HepG2 (cell line): ENCODE measurements around the gene NDN. TPM values are rescaled to one million over a fixed set of nuclear protein-coding genes. Genes with fewer than 3 reads are reported as not detected.
A peak's percentile ranks its signal among the peaks of the same experiment; 100 is the strongest.

Experiments
- ATAC-seq: fragments of 200-7000 bp; cut with Tn5 transposase; 3 replicates; pipeline ENCODE4 v1.9.1; 2020; ENCODE audit warnings: mild to moderate bottlenecking, moderate library complexity
- BruUV-seq: library from RNA; stranded (reverse); fragments of 400-500 nt; replicated peaks from 2 replicates; lab custom pipeline; 2021; lab: Mats Ljungman, UMichigan
- CTCF ChIA-PET: fragments of 300-600 bp; formaldehyde crosslinking; extraction: SDS; loops from one replicate; lab custom pipeline; 2021; ENCODE audit warnings: low total read pairs, inconsistent platforms, low intra/inter-chr PET ratio; lab: Yijun Ruan, JAX
- POLR2A ChIA-PET: fragments of 350-600 bp; sonication (Branson Sonifier 250); formaldehyde crosslinking; loops from one replicate; lab custom pipeline; 2020; ENCODE audit warnings: antibody characterized with exemption, inconsistent platforms; lab: Yijun Ruan, JAX
- DNase-seq: peaks from one replicate; pipeline ENCODE4 v3.0.0-alpha.2; 2015; ENCODE audit warnings: low spot score
- FAIRE-seq: peaks from 3 replicates; lab custom pipeline; 2011; peaks lifted over from hg19 to GRCh38; lab: Jason Lieb, UNC
- H2AFZ ChIP-seq: one replicate; pipeline ENCODE4 v1.6.1; 2011; ENCODE audit warnings: low read length, inconsistent platforms
- H3K27ac ChIP-seq: fragments of 300-600 bp; 3 replicates; pipeline ENCODE4 v1.8.0; 2011; ENCODE audit warnings: mixed run types, mild to moderate bottlenecking, mixed read lengths, low read length, inconsistent platforms; ENCODE audit not compliant: insufficient read depth; ENCODE audit errors: extremely low read length
- H3K27me3 ChIP-seq, 2 experiments: fragments of 200-600 bp in 1 of 2; 2 replicates in 1 of 2; 3 replicates in 1 of 2; pipeline versions ENCODE4 v1.6.0 to v1.8.0; 2011; ENCODE audit warnings: low read length in 2 of 2, mild to moderate bottlenecking in 2 of 2, moderate library complexity in 2 of 2, inconsistent platforms in 1 of 2; ENCODE audit not compliant: insufficient read depth in 2 of 2, control insufficient read depth in 1 of 2
- H3K36me3 ChIP-seq, 2 experiments: fragments of 200-600 bp in 1 of 2; replicated peaks in 1 of 2; 2 replicates in 1 of 2; 3 replicates in 1 of 2; pipeline versions ENCODE4 v1.5.1 to v1.8.0; 2011; ENCODE audit warnings: low read length in 2 of 2, inconsistent platforms in 1 of 2; ENCODE audit not compliant: insufficient read depth in 2 of 2, control insufficient read depth in 1 of 2
- H3K4me1 ChIP-seq: 2 replicates; pipeline ENCODE4 v1.5.1; 2012; ENCODE audit warnings: low read length, inconsistent platforms; ENCODE audit not compliant: insufficient read depth
- H3K4me2 ChIP-seq: 2 replicates; pipeline ENCODE4 v1.6.0; 2011; ENCODE audit warnings: low read depth, low read length, inconsistent platforms
- H3K4me3 ChIP-seq, 3 experiments: fragments of 200-600 bp in 1 of 3; sonication (generic), shearing (Covaris generic) in 1 of 3; replicated peaks in 1 of 3; 2 replicates each; pipeline ENCODE4 v1.5.1; 2011 to 2016; ENCODE audit warnings: low read length in 3 of 3, inconsistent platforms in 2 of 3, low read depth in 2 of 3, mild to moderate bottlenecking in 2 of 3, control low read depth in 1 of 3, mixed read lengths in 1 of 3; ENCODE audit not compliant: insufficient read depth in 1 of 3
- H3K79me2 ChIP-seq: one replicate; pipeline ENCODE4 v1.6.1; 2011; ENCODE audit warnings: low read length, inconsistent platforms; ENCODE audit not compliant: insufficient read depth
- H3K9ac ChIP-seq: 2 replicates; pipeline ENCODE4 v1.6.0; 2011; ENCODE audit warnings: mild to moderate bottlenecking, low read depth, low read length, inconsistent platforms; ENCODE audit not compliant: insufficient read depth
- H3K9me3 ChIP-seq: 2 replicates; pipeline ENCODE4 v1.5.1; 2012; ENCODE audit warnings: mild to moderate bottlenecking, low read length
- H4K20me1 ChIP-seq: 2 replicates; pipeline ENCODE4 v1.6.0; 2011; ENCODE audit warnings: inconsistent platforms, mild to moderate bottlenecking, low read length, moderate library complexity; ENCODE audit not compliant: insufficient read depth
- ESRRA ChIP-seq: sonication (generic); formaldehyde crosslinking; IDR thresholded peaks from 2 replicates; pipeline ENCODE4 v1.5.1; 2020; ENCODE audit warnings: mild to moderate bottlenecking, low read depth, missing genetic modification reagents
- NFKB2 ChIP-seq: sonication (generic); formaldehyde crosslinking; IDR thresholded peaks from 2 replicates; pipeline ENCODE4 v1.4.0; 2020; ENCODE audit warnings: missing genetic modification reagents, borderline replicate concordance
- STAT5B ChIP-seq: sonication (generic); formaldehyde crosslinking; IDR thresholded peaks from 2 replicates; pipeline ENCODE4 v1.4.0; 2020; ENCODE audit warnings: missing genetic modification reagents
- TGIF2 ChIP-seq: IDR thresholded peaks from 2 replicates; pipeline ENCODE4 v1.6.1; 2016; ENCODE audit warnings: control low read depth, missing compliant biosample characterization
- THYN1 ChIP-seq: sonication (generic); formaldehyde crosslinking; IDR thresholded peaks from 2 replicates; pipeline ENCODE4 v1.8.1; 2023; ENCODE audit warnings: low read depth, mild to moderate bottlenecking, moderate library complexity, missing genetic modification reagents, borderline replicate concordance
- ZFY ChIP-seq: sonication (generic); formaldehyde crosslinking; IDR thresholded peaks from 2 replicates; pipeline ENCODE4 v1.4.0; 2020; ENCODE audit warnings: missing genetic modification reagents
- ZNF224 ChIP-seq: sonication (generic); formaldehyde crosslinking; IDR thresholded peaks from 2 replicates; pipeline ENCODE4 v1.5.0; 2020; ENCODE audit warnings: mild to moderate bottlenecking, missing genetic modification reagents
- ZNF337 ChIP-seq: sonication (generic); formaldehyde crosslinking; IDR thresholded peaks from 2 replicates; pipeline ENCODE4 v1.5.1; 2020; ENCODE audit warnings: missing genetic modification reagents, low read depth, mild to moderate bottlenecking, borderline replicate concordance
- ZNF629 ChIP-seq: sonication (generic); formaldehyde crosslinking; conservative IDR thresholded peaks from 2 replicates; pipeline ENCODE4 v1.5.0; 2020; ENCODE audit warnings: missing genetic modification reagents
- ZNF660 ChIP-seq: sonication (generic); formaldehyde crosslinking; IDR thresholded peaks from 2 replicates; pipeline ENCODE4 v1.5.1; 2020; ENCODE audit warnings: mild to moderate bottlenecking, low read depth, missing genetic modification reagents, borderline replicate concordance
- ZNF670 ChIP-seq: sonication (generic); formaldehyde crosslinking; IDR thresholded peaks from 2 replicates; pipeline ENCODE4 v1.8.0; 2022; ENCODE audit warnings: mild to moderate bottlenecking, missing genetic modification reagents, borderline replicate concordance
- WGBS: methylation state at CpG from one replicate; pipeline ENCODE4 v1.1.6; 2017; ENCODE audit warnings: low lambda C conversion rate; 5-methylcytosine and 5-hydroxymethylcytosine counted together
- in situ Hi-C: cut with HindIII; loops from 2 replicates; pipeline ENCODE4 v1.10.0; 2017; ENCODE audit warnings: low pct_unique_long_range_greater_than_20kb; ENCODE audit not compliant: extremely low pct_ligation_motif_present
- intact Hi-C: fragments of 100-400 bp; cut with micrococcal nuclease; formaldehyde crosslinking; loops from one replicate; pipeline ENCODE4 v1.10.0; 2022; ENCODE audit not compliant: unreplicated experiment
- polyA plus RNA-seq, 8 experiments: library from polyadenylated mRNA; depleted of rRNA in 3 of 8; stranded (reverse) in 7 of 8; unstranded in 1 of 8; fragments of >200 nt; fragmentation: Illumina TruSeq in 4 of 8; extraction: Trizol in 4 of 8; gene quantifications; 2 replicates each; pipeline versions ENCODE4 v1.2.1 to v1.2.3, GENCODE V29; 2011 to 2016; ENCODE audit warnings: low read depth in 4 of 8, missing spikeins in 1 of 8, mixed read lengths in 1 of 8; ENCODE audit not compliant: insufficient read depth in 1 of 8
- total RNA-seq, 5 experiments: library from RNA; depleted of rRNA; stranded (reverse); fragments of >200 nt; fragmentation: Illumina TruSeq; extraction: Trizol; gene quantifications; 2 replicates each; pipeline ENCODE4 v1.2.3, GENCODE V29; 2016; ENCODE audit warnings: low read depth in 1 of 5
- TF ChIP-seq, protein P1 (sequence below): sonication (generic); formaldehyde crosslinking; IDR thresholded peaks from 2 replicates; pipeline ENCODE4 v1.4.0; 2020; ENCODE audit warnings: missing genetic modification reagents
- TF ChIP-seq, protein P2 (sequence below): sonication (generic); formaldehyde crosslinking; conservative IDR thresholded peaks from 2 replicates; pipeline ENCODE4 v1.4.0; 2020; ENCODE audit warnings: missing genetic modification reagents
- TF ChIP-seq, protein P3 (sequence below): sonication (generic); formaldehyde crosslinking; IDR thresholded peaks from 2 replicates; pipeline ENCODE4 v1.4.0; 2020; ENCODE audit warnings: missing genetic modification reagents
- TF ChIP-seq, protein P4 (sequence below): sonication (generic); formaldehyde crosslinking; IDR thresholded peaks from 2 replicates; pipeline ENCODE4 v1.4.0; 2020; ENCODE audit warnings: mild to moderate bottlenecking, missing genetic modification reagents

The NDN gene
- total and polyA plus RNA-seq, 2 of the 13 experiments (the other 11 are each of a cell fraction or from before 2014, with no cell fraction given) = 0.03 TPM; not detected in 1

DNA sequence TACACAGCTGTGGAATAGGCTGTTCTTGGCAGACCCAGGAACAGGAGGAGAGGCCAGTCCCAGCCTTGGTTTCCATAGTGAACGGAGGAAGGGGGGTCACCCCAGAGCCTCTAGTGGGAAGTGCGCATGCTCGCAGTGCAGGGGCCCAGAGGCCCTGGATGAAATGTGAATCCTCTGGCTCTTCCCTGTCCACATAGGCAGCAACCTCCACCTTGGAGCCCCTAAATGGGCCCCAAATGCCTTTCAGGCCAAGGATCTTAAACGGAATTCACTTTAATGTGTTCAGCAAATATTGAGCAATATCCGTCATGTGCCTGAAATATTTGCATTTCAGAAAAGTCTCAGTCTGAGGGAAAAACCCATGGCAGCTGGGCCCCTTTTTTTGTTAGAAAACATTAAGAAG is 3.3 kb upstream of the NDN start:
- intact Hi-C loops (no loop called here), in situ Hi-C loops (no loop called here)
- peak; percentile 82 for FAIRE-seq
- no TSS peak for BruUV-seq
- peak overlapping the region; percentile 67 for H3K27ac ChIP-seq
- no peak overlapping the region; a peak in 1 of 6 replicates for H3K4me3 ChIP-seq
- peak overlapping the region; percentile 55 for H3K4me2 ChIP-seq
- H3K9ac ChIP-seq = no peak overlapping the region
- H3K79me2 ChIP-seq = no peaks in the 10 kb centered on the region
- ATAC-seq = peak; percentile 96
- H3K36me3 ChIP-seq = no peaks in the 10 kb centered on the region
- peak; percentile 93 for DNase-seq
- H3K9me3 ChIP-seq = peaks cover 8% of the 10 kb centered on the region; the same call in 1 of the 2 replicates
- ChIA-PET CTCF (no interaction called here), POLR2A (interaction anchor here (2.7 kb wide), 1 partner anchor 23 kb away, joined by 19 read pairs; no protein-coding TSS in a partner anchor)
- no peak overlapping the region for H2AFZ ChIP-seq
- H4K20me1 ChIP-seq = no peaks in the 10 kb centered on the region
- peaks cover 27% of the 10 kb centered on the region for H3K4me1 ChIP-seq
- 7% methylated on average over 3 of the region's 5 CpGs for WGBS
- H3K27me3 ChIP-seq = no peaks in the 10 kb centered on the region
- TF ChIP-seq ZNF337 (CRISPR knock-in tag) = no peak
- no peak for TF ChIP-seq STAT5B (CRISPR knock-in tag)
- TF ChIP-seq, protein P1, sequence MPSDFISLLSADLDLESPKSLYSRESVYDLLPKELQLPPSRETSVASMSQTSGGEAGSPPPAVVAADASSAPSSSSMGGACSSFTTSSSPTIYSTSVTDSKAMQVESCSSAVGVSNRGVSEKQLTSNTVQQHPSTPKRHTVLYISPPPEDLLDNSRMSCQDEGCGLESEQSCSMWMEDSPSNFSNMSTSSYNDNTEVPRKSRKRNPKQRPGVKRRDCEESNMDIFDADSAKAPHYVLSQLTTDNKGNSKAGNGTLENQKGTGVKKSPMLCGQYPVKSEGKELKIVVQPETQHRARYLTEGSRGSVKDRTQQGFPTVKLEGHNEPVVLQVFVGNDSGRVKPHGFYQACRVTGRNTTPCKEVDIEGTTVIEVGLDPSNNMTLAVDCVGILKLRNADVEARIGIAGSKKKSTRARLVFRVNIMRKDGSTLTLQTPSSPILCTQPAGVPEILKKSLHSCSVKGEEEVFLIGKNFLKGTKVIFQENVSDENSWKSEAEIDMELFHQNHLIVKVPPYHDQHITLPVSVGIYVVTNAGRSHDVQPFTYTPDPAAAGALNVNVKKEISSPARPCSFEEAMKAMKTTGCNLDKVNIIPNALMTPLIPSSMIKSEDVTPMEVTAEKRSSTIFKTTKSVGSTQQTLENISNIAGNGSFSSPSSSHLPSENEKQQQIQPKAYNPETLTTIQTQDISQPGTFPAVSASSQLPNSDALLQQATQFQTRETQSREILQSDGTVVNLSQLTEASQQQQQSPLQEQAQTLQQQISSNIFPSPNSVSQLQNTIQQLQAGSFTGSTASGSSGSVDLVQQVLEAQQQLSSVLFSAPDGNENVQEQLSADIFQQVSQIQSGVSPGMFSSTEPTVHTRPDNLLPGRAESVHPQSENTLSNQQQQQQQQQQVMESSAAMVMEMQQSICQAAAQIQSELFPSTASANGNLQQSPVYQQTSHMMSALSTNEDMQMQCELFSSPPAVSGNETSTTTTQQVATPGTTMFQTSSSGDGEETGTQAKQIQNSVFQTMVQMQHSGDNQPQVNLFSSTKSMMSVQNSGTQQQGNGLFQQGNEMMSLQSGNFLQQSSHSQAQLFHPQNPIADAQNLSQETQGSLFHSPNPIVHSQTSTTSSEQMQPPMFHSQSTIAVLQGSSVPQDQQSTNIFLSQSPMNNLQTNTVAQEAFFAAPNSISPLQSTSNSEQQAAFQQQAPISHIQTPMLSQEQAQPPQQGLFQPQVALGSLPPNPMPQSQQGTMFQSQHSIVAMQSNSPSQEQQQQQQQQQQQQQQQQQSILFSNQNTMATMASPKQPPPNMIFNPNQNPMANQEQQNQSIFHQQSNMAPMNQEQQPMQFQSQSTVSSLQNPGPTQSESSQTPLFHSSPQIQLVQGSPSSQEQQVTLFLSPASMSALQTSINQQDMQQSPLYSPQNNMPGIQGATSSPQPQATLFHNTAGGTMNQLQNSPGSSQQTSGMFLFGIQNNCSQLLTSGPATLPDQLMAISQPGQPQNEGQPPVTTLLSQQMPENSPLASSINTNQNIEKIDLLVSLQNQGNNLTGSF = no peak
- TF ChIP-seq, protein P2, sequence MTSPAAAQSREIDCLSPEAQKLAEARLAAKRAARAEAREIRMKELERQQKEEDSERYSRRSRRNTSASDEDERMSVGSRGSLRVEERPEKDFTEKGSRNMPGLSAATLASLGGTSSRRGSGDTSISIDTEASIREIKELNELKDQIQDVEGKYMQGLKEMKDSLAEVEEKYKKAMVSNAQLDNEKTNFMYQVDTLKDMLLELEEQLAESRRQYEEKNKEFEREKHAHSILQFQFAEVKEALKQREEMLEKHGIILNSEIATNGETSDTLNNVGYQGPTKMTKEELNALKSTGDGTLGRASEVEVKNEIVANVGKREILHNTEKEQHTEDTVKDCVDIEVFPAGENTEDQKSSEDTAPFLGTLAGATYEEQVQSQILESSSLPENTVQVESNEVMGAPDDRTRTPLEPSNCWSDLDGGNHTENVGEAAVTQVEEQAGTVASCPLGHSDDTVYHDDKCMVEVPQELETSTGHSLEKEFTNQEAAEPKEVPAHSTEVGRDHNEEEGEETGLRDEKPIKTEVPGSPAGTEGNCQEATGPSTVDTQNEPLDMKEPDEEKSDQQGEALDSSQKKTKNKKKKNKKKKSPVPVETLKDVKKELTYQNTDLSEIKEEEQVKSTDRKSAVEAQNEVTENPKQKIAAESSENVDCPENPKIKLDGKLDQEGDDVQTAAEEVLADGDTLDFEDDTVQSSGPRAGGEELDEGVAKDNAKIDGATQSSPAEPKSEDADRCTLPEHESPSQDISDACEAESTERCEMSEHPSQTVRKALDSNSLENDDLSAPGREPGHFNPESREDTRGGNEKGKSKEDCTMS (CRISPR knock-in tag) = no peak
- no peak; the same call in 1 of the 2 replicates for TF ChIP-seq TGIF2 (CRISPR knock-in tag)
- no peak for TF ChIP-seq ZNF670 (CRISPR knock-in tag)
- no peak for TF ChIP-seq ESRRA
- TF ChIP-seq NFKB2 (CRISPR knock-in tag) = no peak
- no peak for TF ChIP-seq ZNF224
- TF ChIP-seq ZNF629 (CRISPR knock-in tag) = 0 out of 2 replicates have a peak, but pooled peaks have one; percentile 37
- peak; percentile 41; the same call in 1 of the 2 replicates for TF ChIP-seq ZFY (CRISPR knock-in tag)
- no peak for TF ChIP-seq THYN1 (CRISPR knock-in tag)
- TF ChIP-seq, protein P3, sequence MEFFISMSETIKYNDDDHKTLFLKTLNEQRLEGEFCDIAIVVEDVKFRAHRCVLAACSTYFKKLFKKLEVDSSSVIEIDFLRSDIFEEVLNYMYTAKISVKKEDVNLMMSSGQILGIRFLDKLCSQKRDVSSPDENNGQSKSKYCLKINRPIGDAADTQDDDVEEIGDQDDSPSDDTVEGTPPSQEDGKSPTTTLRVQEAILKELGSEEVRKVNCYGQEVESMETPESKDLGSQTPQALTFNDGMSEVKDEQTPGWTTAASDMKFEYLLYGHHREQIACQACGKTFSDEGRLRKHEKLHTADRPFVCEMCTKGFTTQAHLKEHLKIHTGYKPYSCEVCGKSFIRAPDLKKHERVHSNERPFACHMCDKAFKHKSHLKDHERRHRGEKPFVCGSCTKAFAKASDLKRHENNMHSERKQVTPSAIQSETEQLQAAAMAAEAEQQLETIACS (CRISPR knock-in tag) = no peak
- TF ChIP-seq, protein P4, sequence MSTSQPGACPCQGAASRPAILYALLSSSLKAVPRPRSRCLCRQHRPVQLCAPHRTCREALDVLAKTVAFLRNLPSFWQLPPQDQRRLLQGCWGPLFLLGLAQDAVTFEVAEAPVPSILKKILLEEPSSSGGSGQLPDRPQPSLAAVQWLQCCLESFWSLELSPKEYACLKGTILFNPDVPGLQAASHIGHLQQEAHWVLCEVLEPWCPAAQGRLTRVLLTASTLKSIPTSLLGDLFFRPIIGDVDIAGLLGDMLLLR = no peak
- no peak for TF ChIP-seq ZNF660 (CRISPR knock-in tag)
